22Rv1 (cell line): ENCODE measurements around the gene SDK2.

Experiments
- CTCF ChIP-seq: fragments of 450-650 bp; IDR thresholded peaks from 2 replicates; pipeline ENCODE4 v1.5.1; 2017; ENCODE audit warnings: mild to moderate bottlenecking
- ZFX ChIP-seq: fragments of 450-650 bp; IDR thresholded peaks from 2 replicates; pipeline ENCODE4 v1.6.1; 2017; ENCODE audit warnings: antibody characterized with exemption, borderline replicate concordance

- no peak for TF ChIP-seq CTCF
- no peak for TF ChIP-seq ZFX
Measured at GRCh38 chr17:73550556-73550955, 93.7 kb downstream of the SDK2 start.
